Measurements from ENCODE around the gene C10orf67.
"Not testable (repeated sequence)": the region's sequence is repeated elsewhere in the genome, so short reads cannot be mapped to it uniquely, and the experiment has no call there.

The C10orf67 gene

DNA sequence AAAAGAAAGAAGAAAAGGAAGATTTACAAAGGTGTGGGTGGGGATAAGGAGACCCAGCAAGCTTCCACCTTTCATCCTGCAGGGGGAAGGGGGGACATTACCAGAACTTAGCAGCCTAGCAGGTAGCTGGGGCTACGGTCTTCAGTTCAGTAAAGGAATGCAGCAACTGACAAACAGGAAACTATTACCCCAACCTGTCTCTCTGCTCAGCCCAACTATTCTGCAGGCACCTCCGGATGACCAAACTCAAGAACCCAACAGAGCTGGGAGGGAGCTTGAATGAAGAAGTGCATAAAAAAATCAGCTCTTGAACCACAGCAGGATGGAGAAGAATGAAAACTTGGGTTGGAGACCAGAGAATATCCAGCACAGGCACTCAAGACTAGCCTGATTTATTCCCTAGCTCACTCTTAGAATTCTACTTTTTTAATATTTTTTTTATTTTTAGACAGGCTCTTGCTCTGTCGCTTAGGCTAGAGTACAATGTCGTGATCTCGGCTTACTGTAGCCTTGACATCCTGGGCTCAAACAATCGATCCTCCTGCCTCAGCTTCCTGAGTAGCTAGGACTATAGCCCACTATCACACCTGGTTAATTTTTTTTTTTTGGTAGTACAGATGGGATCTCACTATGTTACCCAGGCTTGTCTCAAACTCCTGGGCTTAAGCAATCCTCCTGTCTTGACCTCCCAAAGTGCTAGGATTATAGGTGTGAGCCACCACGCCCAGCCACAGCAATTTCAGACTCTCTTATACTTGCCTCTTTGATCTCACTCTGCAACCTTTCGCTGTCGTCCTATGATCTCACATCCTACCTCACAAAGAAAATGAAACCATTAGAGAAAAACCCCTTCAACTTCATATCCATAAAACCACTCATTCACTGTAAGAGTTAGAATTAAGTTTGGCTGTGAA, 18.5 kb upstream of the C10orf67 start:
- no peak for DNase-seq (ENCODE audit: low read depth, low spot score)

DNA sequence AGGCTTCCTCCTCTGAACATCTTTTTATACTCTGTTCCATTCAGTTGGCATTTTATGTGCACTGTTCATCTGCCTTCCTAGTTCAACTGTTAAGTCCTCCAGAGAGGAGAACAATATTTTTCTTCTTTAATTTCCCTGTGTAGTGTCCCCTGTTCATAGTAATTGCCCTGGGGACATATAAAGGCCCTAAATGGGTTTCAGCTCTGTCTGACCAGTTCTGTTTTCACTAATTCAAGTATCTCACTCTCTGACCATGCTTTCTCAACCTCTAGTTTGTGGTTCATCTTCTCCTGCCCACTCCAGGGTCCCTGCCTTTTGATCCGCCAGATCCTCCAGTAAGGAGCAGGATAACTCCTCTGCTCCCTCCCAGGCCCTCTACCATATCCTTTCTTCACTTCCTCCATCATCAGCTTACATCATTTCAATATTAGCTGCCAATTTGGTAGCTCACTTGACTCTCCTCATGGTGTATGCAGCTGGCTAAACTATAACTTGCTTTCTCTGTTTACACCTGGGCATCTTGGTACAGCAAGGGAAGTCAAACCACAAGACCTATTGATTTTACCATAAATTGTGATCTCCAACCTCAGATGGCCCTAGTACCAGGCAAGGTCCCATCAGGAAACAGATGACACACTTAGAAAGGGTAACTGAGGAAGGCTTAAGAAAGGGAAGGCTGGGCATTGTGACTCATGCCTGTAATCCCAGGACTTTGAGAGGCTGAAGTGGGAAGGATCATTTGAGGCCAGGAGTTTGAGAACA, 17.7 kb upstream of the C10orf67 start:
- no peak for DNase-seq (ENCODE audit: low read depth, low spot score)

DNA sequence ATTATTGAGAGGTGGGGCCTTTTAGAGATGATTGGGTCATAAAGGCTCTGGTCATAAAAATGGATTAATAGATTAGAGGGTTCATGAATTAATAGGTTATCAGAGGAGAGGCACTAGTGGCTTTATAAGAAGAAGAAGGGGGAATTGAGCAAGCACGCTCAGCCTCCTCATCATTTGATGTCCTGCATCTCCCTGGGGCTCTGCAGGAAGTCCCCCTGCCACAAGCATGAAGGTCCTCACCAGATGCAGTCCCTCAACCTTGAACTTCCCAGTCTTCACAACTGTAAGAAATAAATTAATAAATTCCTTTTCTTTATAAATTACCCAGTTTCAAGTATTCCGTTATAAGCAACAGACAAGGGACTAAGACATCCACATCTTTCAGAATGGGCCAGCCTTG, 17.1 kb upstream of the C10orf67 start:
- no peak for DNase-seq (ENCODE audit: low read depth, low spot score)

DNA sequence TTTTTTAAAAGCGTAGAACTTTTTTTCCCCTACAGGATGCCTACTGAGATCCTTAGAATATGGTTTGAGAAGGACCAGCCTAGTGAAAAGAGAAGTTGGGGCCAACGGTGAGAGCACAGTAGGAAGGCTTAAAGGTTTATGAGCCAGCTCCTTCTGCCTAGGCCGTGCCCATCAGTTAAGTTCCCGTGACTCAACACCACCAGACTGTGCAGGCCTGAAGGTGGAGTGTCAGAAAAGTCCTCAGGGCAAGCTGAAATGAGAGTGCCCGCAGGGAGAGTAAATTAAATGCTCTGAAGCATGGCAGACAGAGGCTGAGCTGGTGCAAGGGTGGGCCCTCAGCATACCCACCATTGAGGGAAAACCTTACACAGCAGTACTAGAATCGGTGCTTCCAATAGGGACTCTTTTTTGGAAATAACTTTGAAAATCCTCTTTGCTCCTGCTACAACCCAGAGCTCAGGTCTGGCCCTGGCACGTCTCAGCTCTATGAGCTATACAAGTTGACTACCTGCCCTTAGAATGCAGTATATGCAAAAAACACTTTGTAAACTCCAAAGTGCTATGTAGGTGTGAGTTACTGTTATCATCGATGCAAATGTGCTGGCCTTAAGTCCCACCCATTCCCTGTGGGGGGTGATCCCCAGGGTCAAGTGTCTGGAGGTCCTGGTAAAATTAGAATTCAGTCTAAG, 15.2 kb upstream of the C10orf67 start:
- no peak for DNase-seq (ENCODE audit: low read depth, low spot score)

DNA sequence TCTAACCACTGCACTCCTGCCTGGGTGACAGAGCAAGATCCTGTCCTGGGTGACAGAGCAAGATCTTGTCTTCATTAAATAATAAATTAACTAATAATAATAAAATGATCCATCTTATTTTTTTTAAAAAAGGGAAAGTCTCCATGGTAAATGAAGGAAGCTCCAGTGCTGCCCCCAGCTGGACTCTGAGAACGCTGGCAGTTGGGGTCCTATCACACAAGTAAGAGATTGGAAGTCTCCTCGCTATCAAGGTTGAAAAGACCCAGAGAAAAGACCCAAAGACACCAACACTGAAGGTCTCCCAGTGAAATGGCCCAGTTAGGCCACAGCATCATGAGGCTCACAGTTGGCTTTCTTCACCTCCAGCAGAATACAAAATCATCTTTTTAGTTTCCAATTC, 13.8 kb upstream of the C10orf67 start:
- DNase-seq (ENCODE audit: low read depth, low spot score): no peak

DNA sequence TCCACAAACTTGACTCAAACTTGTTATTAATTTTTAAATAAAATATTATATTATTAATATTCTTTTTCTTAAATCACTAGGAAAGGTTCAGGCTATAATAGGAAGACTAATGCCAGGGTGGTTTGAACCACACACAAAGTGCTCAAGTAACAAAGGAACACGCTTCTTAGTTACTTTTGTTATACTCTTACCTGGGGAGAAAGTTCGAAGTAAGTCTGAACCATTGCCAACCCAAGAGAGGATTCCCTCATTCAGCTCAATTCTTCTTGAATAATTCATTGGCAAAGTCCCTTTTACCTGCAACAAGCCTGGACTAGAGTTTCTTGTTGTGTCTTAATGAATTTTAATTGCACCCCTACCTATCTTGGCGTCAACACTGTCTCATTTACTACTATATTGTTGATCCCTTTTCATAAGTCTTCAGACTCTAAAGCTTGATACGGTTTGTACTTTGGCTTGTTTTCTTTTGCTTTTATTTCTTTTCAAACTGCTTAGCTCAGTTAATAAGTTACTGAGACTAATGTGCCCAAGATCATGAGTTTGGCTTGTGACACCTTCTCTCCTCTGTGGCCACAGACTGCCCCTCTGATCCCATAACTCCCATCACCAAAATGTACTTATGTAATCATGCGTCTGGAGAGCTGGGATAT, 10.2 kb upstream of the C10orf67 start:
- DNase-seq (ENCODE audit: low read depth, low spot score): no peak

DNA sequence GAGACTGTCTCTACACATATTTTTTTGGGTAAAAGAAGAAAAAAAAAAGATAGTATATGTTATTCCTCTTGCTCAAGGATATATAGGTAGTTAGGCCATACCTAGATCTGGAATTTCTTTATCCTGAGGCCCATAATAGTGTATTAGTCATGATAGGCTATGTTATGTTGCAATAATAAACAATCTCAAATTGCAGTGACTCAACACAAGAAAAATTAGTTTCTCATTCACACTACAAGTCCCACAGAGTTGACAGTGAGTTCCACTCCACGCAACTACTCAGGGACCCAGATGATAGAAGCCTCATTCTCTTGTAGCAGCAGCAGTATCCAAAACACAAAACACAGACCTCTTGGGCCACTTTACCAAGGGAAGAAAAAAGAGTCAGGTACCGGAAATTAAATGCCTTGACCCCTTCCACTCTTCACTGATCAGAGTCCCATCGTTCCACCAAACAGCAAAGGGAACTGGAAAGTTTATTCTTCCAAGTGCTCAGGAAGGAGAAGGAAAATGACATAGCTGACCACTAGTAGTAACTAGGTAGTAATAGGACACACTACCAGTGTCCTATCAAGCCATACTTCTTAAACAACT, 7.4 kb upstream of the C10orf67 start:
- no peak for DNase-seq (ENCODE audit: low read depth, low spot score)

DNA sequence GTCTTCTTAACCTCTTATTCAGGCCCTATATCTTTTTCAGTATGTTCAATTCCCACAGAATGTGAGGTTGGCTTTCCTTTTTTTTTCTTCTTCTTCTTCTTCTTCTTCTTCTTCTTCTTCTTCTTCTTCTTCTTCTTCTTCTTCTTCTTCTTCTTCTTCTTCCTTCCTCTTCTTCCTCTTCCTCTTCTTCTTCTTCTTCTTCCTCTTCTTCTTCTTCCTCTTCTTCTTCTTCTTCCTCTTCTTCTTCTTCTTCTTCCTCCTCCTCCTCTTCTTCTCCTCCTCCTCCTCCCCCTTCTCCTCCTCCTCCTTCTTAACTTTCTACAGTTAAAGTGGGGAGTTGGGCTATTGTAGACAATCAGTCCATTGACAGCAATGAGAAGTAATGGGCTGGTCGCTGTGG, 6.1 kb upstream of the C10orf67 start:
- not testable (repeated sequence) for DNase-seq (ENCODE audit: low read depth, low spot score)

DNA sequence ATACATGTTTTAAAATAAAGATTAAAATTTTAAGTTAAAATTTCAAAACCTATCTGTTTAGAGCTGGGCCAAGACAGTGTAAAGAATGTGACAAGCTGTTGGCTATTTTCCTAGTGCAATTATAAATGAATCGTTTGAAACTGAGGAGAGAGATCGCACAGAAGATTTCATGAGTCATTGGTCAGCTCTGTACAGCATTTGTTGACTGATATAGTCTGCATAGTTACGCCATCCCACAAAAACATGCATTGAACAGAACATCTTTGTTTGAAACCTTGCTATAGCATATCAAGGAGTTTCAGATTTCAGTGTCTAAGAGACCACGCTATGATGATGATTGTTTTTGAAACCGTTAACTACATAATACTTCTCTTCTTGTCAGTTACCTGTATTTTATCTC, 1.3 kb upstream of the C10orf67 start:
- no peak for DNase-seq (ENCODE audit: low read depth, low spot score)

DNA sequence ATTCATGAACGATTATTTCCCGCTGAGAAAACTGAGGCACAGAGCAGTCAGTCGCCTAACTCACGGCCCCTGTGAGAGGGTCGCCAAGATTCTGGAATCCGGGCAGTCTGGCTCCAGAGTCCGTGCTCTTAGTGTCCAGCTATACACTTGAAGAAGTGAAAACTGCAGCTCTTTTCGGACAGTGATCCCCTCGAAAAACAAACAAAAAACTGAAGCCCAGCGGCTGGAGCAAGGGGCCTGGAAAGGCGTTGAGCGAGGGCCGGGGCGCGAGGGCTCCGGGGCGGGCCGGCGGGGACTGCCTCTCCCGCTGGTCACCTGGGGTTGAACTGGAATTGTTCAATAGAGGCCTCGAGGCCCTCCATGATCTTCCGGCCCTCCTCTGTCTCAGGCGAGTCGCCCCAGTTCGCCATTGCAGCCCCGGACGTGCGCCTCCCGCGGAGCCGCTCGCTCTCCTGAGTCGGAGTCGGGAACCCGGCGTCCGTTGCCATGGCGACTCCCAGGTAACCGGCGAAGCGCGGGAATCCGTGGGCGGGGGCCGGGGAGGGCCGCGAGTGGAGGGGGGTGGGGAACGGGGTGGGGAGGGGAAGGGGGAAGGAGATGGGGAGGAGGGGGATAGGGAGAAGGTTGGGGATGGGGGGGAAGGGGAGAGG, 881 bp downstream of the C10orf67 start:
- peak; percentile 49 for DNase-seq (ENCODE audit: low read depth, low spot score)

DNA sequence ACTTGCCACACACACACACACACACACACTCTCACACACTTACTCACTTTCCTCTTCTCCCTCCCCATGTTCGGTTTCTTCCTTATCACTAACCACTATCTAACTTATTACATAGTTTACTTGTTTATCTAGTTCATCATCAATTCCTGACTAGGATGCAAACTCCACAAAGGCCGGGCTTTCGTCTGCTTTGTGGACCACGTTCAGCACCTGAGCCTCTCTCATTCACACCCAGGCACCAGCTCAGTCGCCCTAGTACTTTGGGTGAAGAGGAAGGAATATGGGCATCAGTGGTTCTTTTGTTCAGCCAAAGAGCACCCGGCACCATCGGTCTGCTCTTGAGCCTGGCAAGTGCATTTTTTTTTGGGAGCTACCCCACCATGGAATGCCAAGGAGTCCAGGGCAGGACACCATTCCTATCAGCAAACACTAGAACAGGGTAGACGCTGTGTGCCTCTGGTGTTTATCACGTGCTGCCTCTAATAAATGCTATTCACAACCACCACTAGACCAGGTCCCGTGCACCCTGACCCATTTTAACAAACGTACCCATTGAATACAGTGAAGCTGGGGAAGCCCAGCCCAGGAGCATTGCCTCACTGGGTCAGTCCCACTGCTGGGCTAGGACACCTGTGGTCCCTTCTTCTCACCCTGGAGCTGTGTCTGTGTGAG, 2.2 kb downstream of the C10orf67 start:
- DNase-seq (ENCODE audit: low read depth, low spot score): no peak

DNA sequence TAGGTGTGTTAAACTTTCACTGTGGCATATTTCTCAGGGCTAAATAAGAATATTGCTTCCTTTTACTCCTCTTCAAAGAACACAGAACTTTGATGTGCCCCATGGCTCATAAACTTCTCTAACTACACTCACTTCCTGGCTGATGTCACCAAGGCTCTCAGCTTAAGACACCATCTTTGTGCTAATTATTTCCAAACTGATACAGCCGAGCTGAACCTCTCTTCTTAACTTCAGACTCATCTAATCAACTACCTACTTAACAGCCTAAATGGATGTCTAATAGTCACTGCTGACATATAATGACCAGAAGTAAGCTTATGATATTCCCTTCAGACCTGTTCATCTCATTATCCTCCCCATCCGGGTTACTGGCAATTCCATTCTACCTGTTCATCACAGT, 3.6 kb downstream of the C10orf67 start:
- no peak for DNase-seq (ENCODE audit: low read depth, low spot score)

DNA sequence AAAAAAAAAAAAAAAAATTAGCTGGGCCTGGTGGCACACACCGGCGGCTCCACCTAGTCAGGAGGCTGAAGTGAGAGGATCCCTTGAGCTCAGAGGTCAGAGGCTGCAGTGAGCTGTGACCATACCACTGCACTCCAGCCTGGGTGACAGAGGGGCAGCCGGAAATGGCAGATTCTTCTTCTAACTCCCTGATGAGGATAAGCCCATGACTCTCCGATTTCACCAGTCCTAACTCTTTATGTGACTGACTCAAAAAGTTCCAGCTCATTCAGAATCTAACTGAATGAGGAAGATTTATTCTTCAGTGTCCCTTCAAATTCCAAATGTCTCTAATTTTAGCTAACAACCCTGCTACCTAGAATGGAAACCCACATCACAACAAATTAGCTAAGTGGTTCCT, 4.2 kb downstream of the C10orf67 start:
- no peak for DNase-seq (ENCODE audit: low read depth, low spot score)

DNA sequence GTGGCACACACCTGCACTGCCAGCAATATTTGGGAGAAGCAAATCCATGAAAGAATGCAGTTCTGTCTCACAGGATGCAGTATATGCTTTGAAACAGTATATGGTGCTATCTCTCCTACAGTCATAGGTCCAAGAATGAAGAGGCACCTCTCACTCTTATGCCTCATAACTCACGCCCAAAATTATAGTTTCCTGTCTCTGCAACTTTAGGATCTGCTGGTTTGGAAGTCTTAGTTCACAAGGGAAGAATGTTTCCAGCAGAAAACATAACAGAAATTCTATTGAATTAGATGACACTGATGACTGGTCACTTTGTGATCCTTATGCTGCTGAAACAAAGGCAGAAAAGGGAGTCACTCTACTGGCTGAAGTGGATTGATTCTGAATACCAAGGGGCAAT, 5.7 kb downstream of the C10orf67 start:
- DNase-seq (ENCODE audit: low read depth, low spot score): no peak

DNA sequence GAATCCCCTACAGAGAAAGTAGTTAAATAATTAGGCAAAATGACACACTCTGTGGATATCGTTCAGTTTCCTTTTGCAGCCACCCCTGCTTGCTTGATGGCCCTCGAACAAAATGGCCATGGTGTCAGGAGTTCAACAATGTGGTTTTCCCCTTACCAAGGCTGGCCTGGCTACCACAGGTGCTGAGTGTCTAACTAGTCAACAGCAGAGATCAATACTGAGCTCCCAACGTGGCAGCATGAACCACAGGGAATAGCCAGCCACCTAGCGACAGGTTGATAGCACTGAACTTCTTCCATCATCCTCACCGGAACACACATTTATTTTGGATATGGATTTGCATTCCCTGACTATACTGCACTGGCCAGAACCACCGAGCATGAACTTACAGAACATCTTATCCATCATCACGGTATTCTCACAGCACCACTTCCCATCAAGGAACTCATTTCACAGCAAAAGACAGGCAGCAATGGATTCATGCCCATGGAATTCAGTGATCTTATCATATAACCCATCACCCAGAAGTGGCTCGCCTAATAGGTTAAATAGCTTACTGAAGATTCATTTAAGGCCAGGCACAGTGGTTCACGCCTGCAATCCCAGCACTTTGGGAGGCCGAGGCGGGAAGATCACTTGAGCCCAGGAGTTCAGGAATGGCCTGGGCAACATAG, 6.3 kb downstream of the C10orf67 start:
- DNase-seq (ENCODE audit: low read depth, low spot score): peak; percentile 12

DNA sequence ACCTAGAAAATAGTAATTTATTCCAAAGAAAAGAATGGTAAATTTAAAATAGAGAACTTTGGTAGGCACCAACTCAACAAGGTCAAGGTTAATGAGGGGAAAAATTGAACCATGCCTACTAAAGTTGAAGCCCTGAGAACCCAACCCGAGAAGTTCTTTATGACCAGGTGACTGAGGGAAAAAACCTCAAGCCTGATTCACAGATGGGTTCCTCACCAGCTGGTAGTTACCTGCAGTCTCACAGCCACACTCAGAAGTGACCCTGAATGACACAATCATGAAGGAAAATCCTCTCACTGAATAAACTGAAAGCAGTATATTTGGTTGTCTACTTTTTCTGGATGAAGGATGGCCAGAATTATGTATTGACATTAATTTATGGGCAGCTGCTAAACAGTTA, 7.0 kb downstream of the C10orf67 start:
- no peak for DNase-seq (ENCODE audit: low read depth, low spot score)

DNA sequence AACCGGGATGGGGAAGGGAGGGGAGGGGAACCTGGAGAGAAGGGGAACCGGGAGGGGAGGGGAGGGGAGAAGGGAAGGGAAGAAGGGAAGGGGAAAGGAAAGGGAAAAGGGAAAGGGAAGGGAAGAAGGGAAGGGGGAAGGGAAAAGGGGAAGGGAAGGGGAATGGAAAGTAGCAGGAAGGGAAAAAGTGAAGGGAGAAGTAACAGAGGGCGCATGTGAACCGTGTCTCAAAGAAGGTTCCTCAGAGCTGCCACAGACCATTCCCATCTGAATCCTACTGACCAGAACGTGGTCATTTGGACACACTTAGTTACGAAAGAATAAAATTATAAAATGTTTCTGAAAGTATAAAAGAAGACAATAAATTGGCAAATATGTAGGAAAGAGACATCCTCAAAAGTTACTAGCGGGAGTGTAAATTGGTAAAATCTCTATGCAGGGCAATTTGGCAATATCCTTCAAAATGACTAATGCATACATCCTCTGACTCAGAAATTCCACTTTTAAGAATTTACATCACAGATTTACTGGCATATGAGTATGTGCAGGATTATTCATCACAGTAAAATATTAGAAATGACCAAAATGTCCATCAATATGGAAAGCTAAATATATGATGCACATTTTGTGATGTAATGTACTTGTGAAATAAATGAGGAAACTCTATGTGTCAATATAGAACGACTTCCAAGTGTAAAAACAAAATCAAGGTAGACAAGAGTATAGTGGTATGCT, 12.9 kb downstream of the C10orf67 start:
- DNase-seq (ENCODE audit: low read depth, low spot score): no peak

DNA sequence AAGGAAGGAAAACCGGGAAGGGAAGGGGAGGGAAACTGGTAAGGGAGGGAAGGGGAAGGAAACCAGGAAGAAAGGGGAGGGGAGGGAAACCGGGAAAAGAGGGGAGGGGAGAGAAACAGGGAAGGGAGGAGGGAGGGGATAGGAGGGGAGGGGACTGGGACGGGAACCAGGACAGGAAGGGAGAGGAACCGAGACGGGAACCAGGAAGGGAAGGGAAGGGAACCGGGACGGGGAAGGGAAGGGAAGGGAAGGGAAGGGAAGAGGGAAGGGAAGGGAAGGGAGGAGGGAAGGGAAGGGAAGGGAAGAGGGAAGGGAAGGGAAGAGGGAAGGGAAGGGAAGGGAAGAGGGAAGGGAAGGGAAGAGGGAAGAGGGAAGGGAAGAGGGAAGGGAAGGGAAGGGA, 13.6 kb downstream of the C10orf67 start:
- no peak for DNase-seq (ENCODE audit: low read depth, low spot score)
